Stimulated activated CD8-positive, alpha-beta memory T cell treated with anti-CD3 and anti-CD28 coated beads, Interleukin-15, amount 100 ng/mL, for 4 hours (primary cell): ENCODE data around the gene OS9.
"Not testable (repeated sequence)": the region's sequence is repeated elsewhere in the genome, so short reads cannot be mapped to it uniquely, and the experiment has no call there.

Experiments
- DNase-seq, 2 donors: peaks; one replicate each; pipeline ENCODE4 v3.0.0-alpha.2; 2020; ENCODE audit warnings: low read depth in 2 of 2

The OS9 gene

DNA sequence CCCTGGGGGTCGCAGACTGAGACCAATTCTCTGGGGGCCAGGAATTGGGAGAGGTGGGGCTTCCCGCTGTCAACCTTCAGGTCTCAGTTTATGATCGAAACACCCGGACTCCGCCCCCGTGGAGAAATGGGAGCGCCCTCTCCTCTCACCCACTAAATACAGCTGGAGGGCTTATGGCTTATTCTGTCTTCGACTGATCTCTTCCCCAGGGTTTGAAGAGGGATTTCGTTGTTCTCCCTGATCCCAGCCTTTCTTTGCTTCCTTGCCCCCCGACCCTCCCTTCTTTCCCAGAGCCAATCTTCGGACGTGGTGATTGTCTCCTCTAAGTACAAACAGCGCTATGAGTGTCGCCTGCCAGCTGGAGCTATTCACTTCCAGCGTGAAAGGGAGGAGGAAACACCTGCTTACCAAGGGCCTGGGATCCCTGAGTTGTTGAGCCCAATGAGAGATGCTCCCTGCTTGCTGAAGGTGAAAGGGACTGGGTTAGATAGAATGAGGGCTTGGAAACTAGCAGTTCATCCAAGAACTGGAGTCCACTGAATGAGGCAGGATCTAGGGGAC, 607 bp downstream of the OS9 start:
- DNase-seq: no peak

DNA sequence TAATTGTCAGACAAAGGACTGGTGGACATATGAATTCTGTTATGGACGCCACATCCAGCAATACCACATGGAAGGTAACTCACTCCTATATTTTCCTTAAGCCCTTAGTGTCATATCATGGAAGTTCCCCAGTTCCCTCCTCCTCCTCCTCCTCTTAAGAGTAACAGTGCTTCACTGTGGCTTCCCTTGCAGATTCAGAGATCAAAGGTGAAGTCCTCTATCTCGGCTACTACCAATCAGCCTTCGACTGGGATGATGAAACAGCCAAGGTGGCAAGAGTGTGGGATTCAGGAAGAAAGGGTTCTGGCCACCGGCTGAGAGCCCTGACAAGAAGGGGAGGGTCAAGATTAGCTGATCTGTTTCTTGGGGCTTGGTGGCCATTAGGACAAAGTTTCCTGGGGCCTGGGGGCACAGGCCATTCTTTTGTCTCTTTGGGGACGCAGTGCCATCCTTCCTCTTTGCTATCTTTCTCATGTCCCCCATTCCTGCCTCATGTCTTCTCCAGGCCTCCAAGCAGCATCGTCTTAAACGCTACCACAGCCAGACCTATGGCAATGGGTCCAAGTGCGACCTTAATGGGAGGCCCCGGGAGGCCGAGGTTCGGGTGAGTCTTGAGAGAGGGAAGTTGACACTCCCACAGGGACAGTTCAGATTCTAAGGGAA, 2.0 kb downstream of the OS9 start:
- no peak for DNase-seq

DNA sequence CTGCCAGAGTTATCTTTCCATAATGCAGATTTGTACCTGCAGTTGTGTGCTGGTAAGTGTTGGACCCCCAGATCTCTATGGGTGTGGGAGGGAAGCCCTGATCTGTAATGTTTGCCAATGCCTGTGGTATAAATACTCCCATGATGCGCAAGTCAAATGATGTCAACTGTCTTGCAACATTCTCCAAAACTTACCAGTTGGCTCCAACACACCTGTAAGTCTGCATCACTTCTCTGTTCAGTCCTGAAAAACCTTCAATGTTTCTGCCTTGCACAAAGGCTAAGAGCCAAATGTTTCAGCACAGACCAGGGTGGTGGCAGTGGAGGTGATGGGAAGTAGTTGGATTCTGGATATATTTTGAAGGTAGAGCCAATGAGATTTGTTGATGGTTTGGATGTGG, 3.1 kb downstream of the OS9 start:
- no peak for DNase-seq

DNA sequence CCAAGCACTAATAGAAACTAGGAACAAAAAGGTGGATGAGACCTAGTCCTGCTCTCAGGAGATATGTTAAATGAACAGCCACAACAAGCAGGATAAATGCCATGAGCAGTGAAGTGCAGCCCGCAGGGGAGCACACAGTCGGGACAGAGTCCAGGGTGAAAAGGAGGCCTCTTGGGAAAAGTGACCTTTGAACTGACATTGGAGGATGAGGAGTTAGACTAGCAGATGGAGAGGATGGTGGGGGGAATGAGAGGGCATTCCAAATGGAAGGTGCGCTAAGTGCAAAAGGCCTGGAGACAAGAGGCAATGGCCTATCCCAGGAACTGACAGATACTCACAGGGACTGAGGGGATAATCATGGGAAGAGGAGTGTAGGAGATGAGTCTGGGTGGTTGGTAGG, 4.5 kb downstream of the OS9 start:
- DNase-seq: no peak

GRCh38 chr12:57700317-57700716, 6.4 kb downstream of the OS9 start:
- DNase-seq: no peak

DNA sequence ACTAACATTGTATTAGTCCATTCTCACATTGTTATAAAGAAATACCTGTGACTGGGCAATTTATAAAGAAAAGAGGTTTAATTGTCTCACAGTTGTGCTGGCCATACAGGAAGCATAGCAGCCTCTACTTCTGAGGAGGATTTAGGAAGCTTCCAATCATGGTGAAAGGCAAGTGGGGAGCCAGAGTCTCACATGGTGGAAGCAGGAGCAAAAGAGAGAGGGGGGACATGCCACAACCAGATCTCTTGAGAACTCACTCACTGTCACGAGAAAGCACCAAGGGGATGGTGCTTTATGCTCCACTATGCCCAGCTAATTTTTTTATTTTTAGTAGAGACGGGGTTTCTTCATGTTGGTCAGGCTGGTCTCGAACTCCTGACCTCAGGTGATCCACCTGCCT, 13.3 kb downstream of the OS9 start:
- DNase-seq: no peak

- DNase-seq: no peak
Measured at GRCh38 chr12:57708296-57708695, 14.4 kb downstream of the OS9 start.

GRCh38 chr12:57712701-57713100, 18.8 kb downstream of the OS9 start:
- DNase-seq: no peak

GRCh38 chr12:57713209-57713608, 19.3 kb downstream of the OS9 start:
- no peak for DNase-seq

- not testable (repeated sequence) for DNase-seq
Measured at GRCh38 chr12:57715036-57715748, 21.3 kb downstream of the OS9 start.

GRCh38 chr12:57715786-57716185, 21.9 kb downstream of the OS9 start:
- no peak for DNase-seq

- no peak for DNase-seq
Measured at GRCh38 chr12:57716305-57716704, 22.4 kb downstream of the OS9 start.

DNA sequence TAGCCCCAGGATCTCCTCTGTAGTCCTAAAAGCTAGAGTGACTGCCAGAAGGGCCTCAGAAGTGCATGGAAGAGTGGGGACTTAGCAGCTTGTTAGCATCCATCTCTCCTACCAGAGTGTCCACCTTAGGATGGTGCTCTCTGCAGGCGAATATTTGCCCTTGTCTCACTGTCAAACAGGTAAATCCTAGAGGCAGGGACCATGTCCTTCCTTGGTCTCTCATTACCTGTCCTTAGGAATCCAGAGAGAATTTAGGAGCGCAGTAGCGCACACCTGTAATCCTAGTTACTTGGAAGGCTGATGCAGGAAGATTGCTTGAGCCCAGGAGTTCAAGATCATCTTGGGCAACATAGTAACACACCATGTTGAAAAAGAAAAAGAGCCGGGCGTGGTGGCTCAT, 23.2 kb downstream of the OS9 start:
- no peak for DNase-seq

- DNase-seq: no peak
Measured at GRCh38 chr12:57717846-57718640, 24.1 kb downstream of the OS9 start.

- no peak for DNase-seq
Measured at GRCh38 chr12:57718641-57719528, 25.0 kb downstream of the OS9 start.

GRCh38 chr12:57719777-57720605, 26.1 kb downstream of the OS9 start:
- no peak for DNase-seq

DNA sequence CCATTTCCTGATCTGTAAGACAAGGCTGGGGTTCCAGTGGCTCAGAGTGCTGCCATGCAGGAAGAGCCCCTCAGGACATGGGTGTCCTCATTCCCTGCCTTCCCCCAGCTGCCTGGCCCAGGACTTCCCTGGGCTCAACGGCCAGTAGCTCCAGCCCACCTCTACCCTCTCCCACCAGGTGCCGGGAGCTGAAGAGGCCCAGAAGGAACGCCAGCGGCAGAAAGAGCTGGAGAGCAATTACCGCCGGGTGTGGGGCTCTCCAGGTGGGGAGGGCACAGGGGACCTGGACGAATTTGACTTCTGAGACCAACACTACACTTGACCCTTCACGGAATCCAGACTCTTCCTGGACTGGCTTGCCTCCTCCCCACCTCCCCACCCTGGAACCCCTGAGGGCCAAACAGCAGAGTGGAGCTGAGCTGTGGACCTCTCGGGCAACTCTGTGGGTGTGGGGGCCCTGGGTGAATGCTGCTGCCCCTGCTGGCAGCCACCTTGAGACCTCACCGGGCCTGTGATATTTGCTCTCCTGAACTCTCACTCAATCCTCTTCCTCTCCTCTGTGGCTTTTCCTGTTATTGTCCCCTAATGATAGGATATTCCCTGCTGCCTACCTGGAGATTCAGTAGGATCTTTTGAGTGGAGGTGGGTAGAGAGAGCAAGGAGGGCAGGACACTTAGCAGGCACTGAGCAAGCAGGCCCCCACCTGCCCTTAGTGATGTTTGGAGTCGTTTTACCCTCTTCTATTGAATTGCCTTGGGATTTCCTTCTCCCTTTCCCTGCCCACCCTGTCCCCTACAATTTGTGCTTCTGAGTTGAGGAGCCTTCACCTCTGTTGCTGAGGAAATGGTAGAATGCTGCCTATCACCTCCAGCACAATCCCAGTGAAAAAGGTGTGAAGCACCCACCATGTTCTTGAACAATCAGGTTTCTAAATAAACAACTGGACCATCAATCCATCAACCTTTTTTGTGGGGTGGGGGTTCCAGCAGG, 27.0 kb downstream of the OS9 start:
- no peak for DNase-seq

DNA sequence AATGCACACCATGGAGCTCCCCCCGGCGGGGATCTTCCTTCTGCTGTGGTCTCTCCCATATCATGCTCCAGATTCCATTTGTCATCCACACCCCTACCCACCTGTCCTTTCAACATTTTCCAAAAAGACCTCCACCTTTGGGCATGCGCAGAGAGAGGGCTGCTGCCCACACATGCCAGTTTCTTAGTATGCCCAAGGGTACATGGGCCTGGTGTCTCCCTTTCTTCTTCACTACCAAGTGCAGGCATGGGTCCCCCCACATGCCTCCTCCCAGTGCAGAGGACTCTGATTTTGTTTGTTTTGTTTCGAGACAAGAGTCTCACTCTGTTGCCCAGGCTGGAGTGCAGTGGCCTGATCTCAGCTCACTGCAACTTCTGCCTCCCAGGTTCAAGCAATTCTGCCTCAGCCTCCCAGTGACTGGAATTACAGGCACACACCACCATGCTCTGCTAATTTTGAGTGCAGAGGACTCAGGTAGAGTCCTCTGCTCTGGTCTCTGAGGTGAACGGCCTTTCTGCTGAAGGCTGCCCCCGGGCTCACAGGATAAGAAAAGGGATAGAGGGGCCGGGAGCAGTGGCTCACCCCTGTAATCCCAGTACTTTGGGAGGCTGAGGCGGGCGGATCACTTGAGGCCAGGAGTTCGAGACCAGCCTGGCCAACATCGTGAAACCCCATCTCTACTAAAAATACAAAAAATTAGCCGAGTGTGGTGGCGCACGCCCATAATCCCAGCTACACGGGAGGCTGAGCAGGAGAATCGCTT, 28.1 kb downstream of the OS9 start:
- DNase-seq: not testable (repeated sequence)
